ENCODE data around the gene CSTPP1. TPM values are rescaled to one million over a fixed set of nuclear protein-coding genes. Genes with fewer than 3 reads are reported as not detected.

Gene CSTPP1
- total RNA-seq, 1 donor from 2014 or later: 29.6 TPM

GRCh38 chr11:47007579-47007978 is 71.0 kb downstream of the CSTPP1 start:
- no peaks in the 10 kb centered on the region for H3K36me3 ChIP-seq (ENCODE audit: insufficient read depth, low read length)
- peaks cover 16% of the 10 kb centered on the region for H4K20me1 ChIP-seq (ENCODE audit: insufficient read depth, low read length)
- Mint-ChIP-seq H3K27me3 (ENCODE audit: low read depth, unreplicated experiment) (no peaks in the 10 kb centered on the region), H3K27ac (ENCODE audit: unreplicated experiment) (no peak overlapping the region), H3K9me3 (ENCODE audit: unreplicated experiment) (no peaks in the 10 kb centered on the region), H3K4me3 (ENCODE audit: unreplicated experiment) (no peak overlapping the region), H3K36me3 (ENCODE audit: low read depth, unreplicated experiment) (no peaks in the 10 kb centered on the region), H3K4me1 (ENCODE audit: low read depth, unreplicated experiment) (peaks cover 27% of the 10 kb centered on the region)
- no peak for TF ChIP-seq EZH2 (IDR thresholded peaks at IDR 0.05; ENCODE audit: insufficient read depth, low read length)
- no peak for TF ChIP-seq CTCF (IDR thresholded peaks at IDR 0.05; ENCODE audit: insufficient read depth, low read depth, low read length)
- no peak overlapping the region for H3K4me3 ChIP-seq (ENCODE audit: insufficient read depth, low read depth, low read length)
- H3K79me2 ChIP-seq (ENCODE audit: insufficient read depth, low read length): no peaks in the 10 kb centered on the region
- H3K27ac ChIP-seq (ENCODE audit: low read depth, low read length): no peak overlapping the region
- no peak overlapping the region for H3K9ac ChIP-seq (ENCODE audit: low read length)
- FAIRE-seq (no peak), DNase-seq (ENCODE audit: low read depth) (no peak)
- no peak overlapping the region for H2AFZ ChIP-seq (ENCODE audit: low read depth, low read length)
- no peaks in the 10 kb centered on the region for H3K9me3 ChIP-seq (ENCODE audit: insufficient read depth, low read depth, low read length)
- H3K27me3 ChIP-seq (ENCODE audit: insufficient read depth, low read length): no peaks in the 10 kb centered on the region
- no peak overlapping the region for H3K4me2 ChIP-seq (ENCODE audit: low read length)
- peaks cover 5% of the 10 kb centered on the region for H3K4me1 ChIP-seq (ENCODE audit: insufficient read depth, low read length)

GRCh38 chr11:47010179-47010578 is 73.6 kb downstream of the CSTPP1 start:
- Histone ChIP-seq H3K27ac (ENCODE audit: low read depth, low read length) (no peak overlapping the region), H4K20me1 (ENCODE audit: insufficient read depth, low read length) (no peaks in the 10 kb centered on the region), H3K4me2 (ENCODE audit: low read length) (no peak overlapping the region), H3K9ac (ENCODE audit: low read length) (no peak overlapping the region), H3K9me3 (ENCODE audit: insufficient read depth, low read depth, low read length) (no peaks in the 10 kb centered on the region), H3K79me2 (ENCODE audit: insufficient read depth, low read length) (no peaks in the 10 kb centered on the region), H3K4me3 (ENCODE audit: insufficient read depth, low read depth, low read length) (no peak overlapping the region), H3K36me3 (ENCODE audit: insufficient read depth, low read length) (no peaks in the 10 kb centered on the region), H2AFZ (ENCODE audit: low read depth, low read length) (no peak overlapping the region), H3K4me1 (ENCODE audit: insufficient read depth, low read length) (no peaks in the 10 kb centered on the region), H3K27me3 (ENCODE audit: insufficient read depth, low read length) (no peaks in the 10 kb centered on the region)
- Mint-ChIP-seq H3K36me3 (ENCODE audit: low read depth, unreplicated experiment) (no peaks in the 10 kb centered on the region), H3K4me3 (ENCODE audit: unreplicated experiment) (no peak overlapping the region), H3K27ac (ENCODE audit: unreplicated experiment) (no peak overlapping the region), H3K9me3 (ENCODE audit: unreplicated experiment) (no peaks in the 10 kb centered on the region), H3K27me3 (ENCODE audit: low read depth, unreplicated experiment) (no peaks in the 10 kb centered on the region), H3K4me1 (ENCODE audit: low read depth, unreplicated experiment) (peaks cover 9% of the 10 kb centered on the region)
- DNase-seq (ENCODE audit: low read depth) (no peak), FAIRE-seq (no peak)
- TF ChIP-seq EZH2 (IDR thresholded peaks at IDR 0.05; ENCODE audit: insufficient read depth, low read length) (no peak), CTCF (IDR thresholded peaks at IDR 0.05; ENCODE audit: insufficient read depth, low read depth, low read length) (no peak)

- Histone ChIP-seq H3K27me3 (ENCODE audit: insufficient read depth, low read length) (no peaks in the 10 kb centered on the region), H3K9me3 (ENCODE audit: insufficient read depth, low read depth, low read length) (no peaks in the 10 kb centered on the region), H4K20me1 (ENCODE audit: insufficient read depth, low read length) (no peaks in the 10 kb centered on the region), H3K4me3 (ENCODE audit: insufficient read depth, low read depth, low read length) (no peak overlapping the region), H3K36me3 (ENCODE audit: insufficient read depth, low read length) (no peaks in the 10 kb centered on the region), H2AFZ (ENCODE audit: low read depth, low read length) (no peak overlapping the region), H3K27ac (ENCODE audit: low read depth, low read length) (no peak overlapping the region), H3K9ac (ENCODE audit: low read length) (no peak overlapping the region), H3K4me2 (ENCODE audit: low read length) (no peak overlapping the region), H3K79me2 (ENCODE audit: insufficient read depth, low read length) (no peaks in the 10 kb centered on the region), H3K4me1 (ENCODE audit: insufficient read depth, low read length) (no peaks in the 10 kb centered on the region)
- no peaks in the 10 kb centered on the region for H3K9me3 Mint-ChIP-seq (ENCODE audit: unreplicated experiment)
- no peak for TF ChIP-seq EZH2 (IDR thresholded peaks at IDR 0.05; ENCODE audit: insufficient read depth, low read length)
- no peak for TF ChIP-seq CTCF (IDR thresholded peaks at IDR 0.05; ENCODE audit: insufficient read depth, low read depth, low read length)
- H3K27me3 Mint-ChIP-seq (ENCODE audit: low read depth, unreplicated experiment): no peaks in the 10 kb centered on the region
- H3K4me1 Mint-ChIP-seq (ENCODE audit: low read depth, unreplicated experiment): no peaks in the 10 kb centered on the region
- H3K36me3 Mint-ChIP-seq (ENCODE audit: low read depth, unreplicated experiment): no peaks in the 10 kb centered on the region
- no peak for FAIRE-seq
- H3K27ac Mint-ChIP-seq (ENCODE audit: unreplicated experiment): no peak overlapping the region
- no peak for DNase-seq (ENCODE audit: low read depth)
- H3K4me3 Mint-ChIP-seq (ENCODE audit: unreplicated experiment): no peak overlapping the region
These were observed 77.5 kb downstream of the CSTPP1 start for GRCh38 chr11:47014097-47014496.
